ENCODE results near the gene KRT35.

Gene KRT35

DNA sequence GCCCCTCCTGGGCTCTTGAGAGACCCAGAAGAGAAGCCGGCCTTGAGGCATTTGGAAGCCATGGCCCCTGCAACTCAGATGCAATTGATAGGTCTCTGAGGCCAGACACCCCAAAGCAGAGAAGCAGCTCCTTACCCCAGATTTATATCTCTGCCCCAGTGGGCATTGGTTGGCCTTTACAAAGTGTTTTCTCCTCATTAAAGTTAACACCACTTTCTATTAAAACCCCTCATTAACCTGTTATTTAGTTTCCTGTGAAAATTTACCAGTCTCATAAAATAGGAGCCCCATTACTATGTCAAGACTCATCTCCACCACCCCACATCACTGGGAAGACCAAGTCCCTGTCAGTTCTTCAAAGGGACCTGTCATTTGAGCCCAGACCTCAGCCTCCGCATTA, at the start of gene KRT35:
KRT35 (minus strand) TSS at position 116 of the 400 bp plus-strand sequence; CDS start at position 62, 54 bp downstream.
- no peak for DNase-seq (ENCODE audit: low read depth in 2 of 2)

DNA sequence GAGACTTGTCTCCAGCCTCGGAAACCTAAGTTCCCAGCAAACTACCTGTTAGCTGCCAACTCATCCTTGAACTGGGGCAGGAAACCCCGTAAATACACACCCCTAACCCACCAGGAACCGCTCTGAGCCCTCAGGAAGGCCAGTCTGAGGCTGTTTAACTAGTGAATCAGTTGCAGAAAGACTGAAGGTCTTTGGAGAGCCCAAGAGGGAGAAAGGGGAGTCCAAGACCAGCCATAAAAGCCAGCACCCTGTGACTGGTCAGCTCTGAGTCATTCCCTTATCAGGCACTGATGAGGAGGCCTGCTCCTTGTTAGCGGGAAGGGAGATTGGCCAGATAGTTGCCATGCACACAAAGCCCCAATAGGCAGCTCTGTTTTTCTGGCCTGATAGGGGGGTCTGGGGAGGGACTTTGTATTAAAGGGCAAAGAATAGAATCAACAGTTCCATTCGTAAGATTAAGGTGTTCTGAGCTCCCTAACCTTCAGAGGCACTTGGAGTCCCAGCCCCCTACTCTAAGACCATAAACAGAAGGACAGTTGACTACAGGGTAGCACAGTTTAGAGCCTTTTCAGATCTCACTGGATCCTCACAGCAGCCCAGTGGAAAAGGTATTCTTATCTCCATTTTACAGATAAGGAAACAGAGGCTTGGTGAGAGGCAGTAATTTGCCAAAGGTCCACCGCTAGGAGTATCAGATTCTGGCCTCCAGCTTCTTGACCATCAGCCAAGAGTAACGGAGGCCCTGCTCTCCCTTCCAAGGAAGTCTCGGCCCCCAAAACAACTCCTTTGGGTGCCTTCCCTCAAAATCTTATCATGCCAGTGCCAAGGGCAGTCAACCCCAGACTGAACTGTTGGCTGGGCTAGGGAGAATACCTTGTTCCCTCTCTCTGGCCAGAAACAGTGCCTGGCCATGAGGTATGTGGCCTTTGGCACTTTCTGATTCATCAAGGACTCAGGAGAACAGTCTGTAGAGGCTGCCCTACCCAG, 49.4 kb upstream of the KRT35 start:
- DNase-seq (ENCODE audit: low read depth in 2 of 2) = no peak

DNA sequence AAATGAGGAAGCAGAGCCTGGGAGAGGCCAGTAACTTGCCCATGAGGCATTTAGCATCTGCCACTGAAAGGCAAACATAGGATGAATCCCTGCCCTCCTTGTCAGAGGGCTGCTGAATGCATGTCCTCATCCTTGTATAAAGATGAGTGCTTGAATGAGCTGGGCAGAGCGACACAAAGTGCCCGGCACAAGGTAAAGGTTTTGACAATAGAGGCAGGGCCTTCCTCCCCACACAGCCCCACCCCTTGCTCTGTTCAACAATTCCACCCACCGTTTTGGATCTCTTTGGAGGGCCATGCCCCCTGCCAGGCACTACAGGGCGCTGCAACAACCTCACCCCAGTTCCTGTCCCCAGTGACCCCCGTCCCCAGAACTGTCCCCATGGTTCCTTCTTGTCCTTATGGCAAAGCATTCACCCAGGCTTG, 48.6 kb upstream of the KRT35 start:
- no peak for DNase-seq (ENCODE audit: low read depth in 2 of 2)

DNA sequence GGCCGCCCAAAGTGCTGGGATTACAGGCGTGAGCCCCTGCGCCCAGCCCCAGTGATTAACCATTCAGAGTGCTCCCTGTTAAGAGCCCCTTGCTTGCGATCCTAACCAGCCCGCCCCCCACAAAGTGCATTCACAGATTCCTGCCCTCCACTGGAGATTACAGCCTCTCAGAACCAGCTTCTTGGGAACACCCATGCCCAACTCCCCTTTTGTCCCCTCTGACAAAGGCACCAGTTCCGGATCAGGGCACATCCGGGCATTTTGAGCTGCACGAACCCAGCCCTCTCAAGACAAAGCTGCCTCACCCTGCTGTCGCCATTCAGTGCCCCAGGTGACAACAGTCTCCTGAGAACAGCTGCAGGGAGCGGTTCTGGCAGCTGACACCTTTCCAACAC, 48.0 kb upstream of the KRT35 start:
- DNase-seq (ENCODE audit: low read depth in 2 of 2) = no peak

DNA sequence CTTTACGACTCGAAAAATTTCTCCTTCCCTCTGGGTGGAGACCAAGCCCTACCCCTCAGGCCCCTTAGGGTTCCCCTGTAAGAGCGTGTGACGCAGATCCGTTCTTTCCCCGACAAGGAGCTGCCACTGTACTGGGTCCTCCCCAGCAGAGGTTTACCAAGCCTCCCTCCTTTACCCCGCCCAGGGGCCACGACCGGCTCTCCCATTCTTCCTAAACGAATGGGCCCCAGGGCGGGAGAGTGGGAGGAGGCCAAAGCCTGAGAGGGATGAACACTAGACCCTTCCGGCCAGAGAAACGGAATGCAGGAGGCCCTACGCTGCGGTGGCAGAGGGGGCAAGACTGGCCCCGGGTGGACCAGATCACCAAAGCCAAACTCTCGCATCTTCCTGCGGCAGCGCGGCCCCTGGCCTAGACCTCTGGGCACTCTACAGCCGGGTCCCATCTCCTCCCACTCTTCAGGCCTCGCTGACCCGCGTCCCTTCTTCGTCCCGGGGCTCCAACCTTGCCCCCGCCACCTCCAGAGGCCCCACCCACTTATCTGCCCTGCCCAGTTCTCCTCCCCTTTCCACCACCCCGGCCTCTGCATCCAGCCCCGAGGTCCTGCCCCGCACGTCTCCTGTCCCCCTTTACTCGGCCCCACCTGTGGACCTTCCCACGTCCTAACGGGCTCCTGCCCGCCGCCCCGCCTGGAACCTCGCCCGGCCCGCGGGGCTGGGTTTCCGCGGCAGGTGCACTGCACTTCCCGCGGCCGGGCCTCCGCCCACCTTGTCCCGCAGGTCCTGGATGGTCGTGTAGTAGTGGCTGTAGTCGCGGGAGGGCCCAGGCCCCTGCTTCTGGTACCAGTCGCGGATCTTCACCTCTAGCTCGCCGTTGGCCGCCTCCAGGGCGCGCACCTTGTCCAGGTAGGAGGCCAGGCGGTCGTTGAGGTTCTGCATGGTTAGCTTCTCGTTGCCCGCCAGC, 46.4 kb upstream of the KRT35 start:
- no peak for DNase-seq (ENCODE audit: low read depth in 2 of 2)

DNA sequence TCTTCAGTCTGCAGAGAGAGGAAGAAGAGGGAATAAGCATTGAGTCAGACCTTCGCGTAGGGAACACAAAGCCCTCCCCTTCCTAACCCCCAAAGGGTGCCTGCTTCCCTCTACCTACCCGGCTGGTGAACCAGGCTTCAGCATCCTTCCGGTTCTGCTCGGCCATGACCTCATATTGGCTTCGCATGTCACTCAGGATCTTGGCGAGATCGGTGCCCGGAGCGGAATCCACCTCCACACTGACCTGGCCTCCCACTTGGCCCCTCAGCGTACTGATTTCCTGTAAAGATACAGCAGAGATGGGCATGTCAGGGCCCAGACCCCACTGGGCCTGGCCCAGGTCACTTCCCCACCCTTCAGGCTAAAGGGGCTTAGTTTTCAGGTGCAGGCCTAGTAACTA, 43.3 kb upstream of the KRT35 start:
- no peak for DNase-seq (ENCODE audit: low read depth in 2 of 2)

DNA sequence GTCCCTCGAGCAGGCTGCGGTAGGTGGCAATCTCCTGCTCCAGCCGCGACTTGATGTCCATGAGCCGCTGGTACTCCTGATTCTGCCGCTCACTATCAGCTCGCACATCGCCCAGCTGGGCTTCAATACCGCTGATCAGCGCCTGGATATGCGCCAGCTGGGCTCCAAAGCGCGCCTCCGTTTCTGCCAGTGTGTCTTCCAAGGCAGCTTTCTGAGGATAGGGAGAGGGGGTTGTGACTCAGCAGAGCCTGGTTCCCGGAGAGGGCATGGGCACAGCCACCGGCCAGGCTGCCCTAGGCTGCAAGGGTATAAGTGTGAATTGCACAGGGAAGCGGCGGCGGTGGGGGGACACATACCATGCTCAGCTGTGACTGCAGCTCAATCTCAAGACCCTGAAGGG, 42.8 kb upstream of the KRT35 start:
- no peak for DNase-seq (ENCODE audit: low read depth in 2 of 2)

DNA sequence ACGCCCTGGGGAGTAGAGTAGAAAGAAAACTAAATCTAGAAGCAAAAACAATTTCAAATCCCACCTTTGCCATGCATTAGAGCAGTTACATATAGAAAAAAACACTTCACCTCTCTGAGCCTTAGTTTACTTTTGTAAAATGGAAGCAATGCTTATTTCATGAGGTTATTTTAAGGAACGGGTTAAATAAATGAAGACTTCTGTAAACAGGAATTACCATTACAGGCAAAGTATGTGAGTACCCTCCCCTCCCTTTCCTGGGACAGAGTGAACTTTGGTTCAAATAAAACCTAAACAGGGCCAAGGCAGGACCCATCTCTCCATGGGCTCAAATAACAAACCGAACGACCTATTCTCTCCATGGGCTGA, 42.3 kb upstream of the KRT35 start:
- no peak for DNase-seq (ENCODE audit: low read depth in 2 of 2)

DNA sequence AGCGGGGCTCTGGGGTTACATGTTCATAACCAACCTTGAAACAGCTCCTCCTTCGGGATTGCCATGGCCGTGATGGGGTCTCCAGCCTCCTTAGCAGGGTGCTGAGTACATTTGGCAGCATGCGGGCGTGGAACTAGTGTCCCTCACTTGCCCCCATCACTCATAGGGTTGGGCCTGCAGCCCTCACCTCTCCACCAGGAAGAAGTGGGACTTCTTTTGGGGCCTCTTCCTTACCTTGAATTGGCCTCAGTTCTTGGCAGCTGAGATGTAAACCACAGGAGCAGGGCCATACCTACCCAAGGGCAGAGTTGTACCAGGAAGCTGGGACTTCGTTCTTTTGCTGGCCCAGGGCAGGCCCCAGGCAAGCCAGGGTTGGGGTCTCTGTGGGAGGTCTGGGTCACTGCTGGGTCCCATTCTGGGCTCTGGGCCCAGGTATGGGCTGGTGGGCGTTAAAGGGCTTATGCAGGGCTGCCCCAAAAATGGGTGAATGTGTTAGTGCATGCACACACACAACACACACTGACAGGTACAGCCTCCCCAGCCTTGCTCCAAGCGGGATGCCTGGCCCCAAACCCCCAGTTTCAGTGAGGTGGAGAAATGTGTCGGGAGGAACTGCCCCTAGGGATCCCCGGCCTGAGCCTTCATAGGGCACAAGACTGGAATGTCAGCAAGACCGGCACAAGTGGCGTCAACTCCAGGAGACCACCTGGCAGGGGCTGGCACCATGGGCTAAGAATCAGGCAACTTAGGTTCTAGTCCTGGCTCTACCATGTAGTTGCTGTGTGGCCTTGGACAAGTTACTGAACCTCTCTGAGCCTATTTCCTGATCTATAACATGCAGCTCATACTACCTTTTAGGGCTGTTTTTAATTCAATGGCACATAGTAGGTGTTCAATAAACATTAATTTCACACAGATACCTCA, 41.6 kb upstream of the KRT35 start:
- no peak for DNase-seq (ENCODE audit: low read depth in 2 of 2)

DNA sequence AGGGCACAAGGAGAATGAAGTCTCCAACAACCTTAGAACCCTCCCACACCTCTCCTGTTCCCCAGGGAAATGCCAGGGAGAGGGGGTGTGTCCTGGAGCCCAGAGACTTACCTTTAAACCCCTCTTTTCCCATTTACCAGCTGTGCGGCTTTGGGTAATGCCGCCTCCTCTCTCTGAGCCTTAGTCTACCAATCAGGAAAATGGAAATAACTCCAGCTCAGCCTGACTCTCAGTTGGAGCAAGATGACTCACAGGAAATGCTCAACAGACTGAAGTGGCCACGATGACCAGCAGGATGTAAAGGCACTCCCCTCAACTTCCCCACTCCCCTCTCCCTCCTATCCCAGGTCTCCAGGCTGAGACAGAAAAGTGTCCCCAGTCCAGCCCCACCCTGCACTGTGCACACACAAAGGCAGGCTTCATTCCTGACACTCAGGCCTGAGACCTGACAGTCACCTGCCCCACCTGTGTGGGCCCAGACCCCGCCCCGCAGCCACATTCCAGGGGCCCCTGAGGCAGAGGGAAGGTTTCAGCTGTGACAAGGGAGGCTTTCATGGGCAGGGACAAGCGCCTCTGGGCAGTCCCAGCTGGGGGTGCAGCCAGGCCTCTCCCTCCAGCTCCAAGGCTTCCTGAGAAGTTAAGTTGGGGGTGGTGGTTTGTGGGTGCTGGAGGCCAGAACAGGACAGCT, 40.8 kb upstream of the KRT35 start:
- no peak for DNase-seq (ENCODE audit: low read depth in 2 of 2)

DNA sequence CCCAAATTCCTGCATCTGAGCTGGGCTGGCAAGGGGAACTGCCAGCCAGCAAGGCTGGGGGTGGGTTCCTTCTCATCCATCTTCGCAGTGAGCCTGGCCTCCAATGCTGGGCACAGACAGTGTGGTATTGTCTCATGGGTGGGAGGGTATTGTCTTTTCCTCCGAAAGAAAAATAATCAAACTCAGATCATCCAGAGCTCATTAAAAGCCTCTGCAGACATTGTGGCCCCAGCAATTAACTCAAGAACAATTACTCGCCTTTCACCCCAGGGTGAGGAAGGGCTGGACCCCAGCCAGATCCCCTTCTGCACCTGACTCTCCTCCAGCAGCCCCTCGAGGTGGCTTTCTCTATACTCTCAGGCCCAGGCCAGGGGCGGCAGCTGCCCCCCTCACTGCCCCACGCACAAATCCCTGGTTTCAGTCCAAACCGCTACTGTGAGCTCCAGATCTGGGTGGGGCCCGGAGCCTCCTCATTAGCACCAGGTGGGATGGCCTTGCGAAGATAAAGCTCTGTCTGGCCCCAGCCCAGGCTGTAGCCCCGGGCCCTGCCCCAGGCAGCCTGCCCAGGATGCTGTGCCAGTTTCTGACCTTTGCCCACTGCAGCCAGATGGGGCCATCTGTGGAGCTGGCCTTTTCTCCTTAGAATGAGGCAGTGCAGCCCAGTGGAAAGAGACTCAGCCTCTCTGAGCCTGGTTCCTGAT, 40.0 kb upstream of the KRT35 start:
- DNase-seq (ENCODE audit: low read depth in 2 of 2) = no peak

DNA sequence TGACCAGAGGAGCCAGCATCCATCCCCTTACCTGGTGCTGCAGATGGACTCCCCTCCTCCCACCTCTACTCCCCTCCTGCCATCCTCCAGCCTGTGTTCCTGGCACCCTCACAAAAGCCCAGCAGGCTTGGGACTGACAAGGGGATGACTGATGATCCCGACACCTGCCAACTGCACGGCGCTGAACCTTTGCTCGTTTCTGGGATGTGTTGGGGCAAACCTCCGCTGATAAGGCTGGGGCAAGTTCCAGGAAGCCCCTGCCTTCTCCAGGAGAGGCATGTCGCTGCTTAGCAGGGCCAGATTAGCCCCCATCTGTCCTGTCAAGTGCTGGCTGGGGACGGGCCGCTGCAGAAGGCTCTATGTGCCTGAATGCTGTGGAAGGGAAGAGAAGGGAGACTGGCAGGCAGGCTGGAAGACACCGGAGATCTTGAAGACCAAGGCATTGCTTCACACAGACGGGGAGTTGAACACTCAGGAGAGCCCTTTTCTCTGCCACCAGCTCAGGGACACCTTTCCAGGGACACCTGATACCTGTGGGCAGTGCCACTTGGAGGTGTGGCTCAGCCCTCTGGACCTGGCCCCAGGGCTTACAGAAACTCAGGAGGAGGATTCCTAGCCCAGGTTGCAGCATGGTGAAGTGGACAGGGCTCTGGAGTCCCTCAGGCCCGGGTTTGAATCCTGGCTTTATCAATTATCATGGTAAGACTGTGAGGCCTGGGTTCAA, 38.7 kb upstream of the KRT35 start:
- no peak for DNase-seq (ENCODE audit: low read depth in 2 of 2)

DNA sequence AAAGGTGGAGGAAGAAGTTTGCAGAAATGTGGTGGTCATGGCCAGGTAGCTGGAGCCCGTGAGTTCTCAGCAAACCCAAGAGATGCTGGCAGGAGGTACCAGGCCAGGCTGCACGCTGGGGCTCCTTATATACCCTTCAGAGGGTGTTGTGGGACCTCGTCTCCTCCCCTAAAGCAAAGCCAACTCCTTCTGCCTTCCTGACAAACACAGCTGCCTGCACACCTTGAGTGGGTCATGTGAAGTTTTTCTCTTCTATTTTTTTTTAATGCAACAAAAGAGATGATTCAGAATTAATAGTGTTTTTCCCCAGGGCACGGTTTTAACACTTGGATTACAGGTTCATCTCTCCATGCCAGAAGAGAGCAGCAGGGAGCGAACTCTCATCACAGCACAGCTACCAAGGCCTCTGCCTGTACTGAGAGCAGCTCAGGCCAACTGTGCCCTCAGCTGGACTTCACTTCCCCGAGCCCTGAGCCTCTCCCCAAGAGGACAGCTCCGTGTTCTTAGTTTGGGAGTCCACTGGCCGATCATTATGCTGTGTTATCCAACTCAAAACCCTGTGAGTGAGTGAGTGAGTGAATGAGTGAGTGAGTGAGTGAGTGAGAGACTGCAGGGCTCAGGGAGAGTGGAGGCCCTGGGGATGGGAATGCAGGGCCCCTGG, 38.0 kb upstream of the KRT35 start, which contains the start of gene KRT15:
KRT15 (minus strand) TSS at position 102 of the 661 bp plus-strand sequence; CDS start at position 39, 63 bp downstream.
- DNase-seq (ENCODE audit: low read depth in 2 of 2) = no peak

DNA sequence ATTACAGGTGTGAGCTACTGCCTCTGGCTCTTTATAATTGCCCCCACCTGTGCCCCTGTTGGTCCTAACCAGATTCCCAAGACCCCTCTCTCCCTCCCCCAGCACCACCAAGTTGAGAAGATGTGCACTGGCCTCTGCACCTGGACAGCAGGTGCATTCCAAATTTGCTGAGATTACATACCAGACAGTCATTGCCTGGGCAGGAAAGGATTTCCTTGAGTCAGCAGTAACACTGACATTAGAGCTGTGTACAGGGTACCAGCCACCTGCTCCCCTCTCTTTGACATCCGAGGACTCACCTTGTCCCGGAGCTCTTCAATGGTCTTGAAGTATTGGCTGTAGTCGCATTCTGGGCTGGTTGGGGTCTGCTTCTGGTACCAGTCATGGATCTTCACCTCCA, 37.1 kb upstream of the KRT35 start:
- DNase-seq (ENCODE audit: low read depth in 2 of 2) = no peak

DNA sequence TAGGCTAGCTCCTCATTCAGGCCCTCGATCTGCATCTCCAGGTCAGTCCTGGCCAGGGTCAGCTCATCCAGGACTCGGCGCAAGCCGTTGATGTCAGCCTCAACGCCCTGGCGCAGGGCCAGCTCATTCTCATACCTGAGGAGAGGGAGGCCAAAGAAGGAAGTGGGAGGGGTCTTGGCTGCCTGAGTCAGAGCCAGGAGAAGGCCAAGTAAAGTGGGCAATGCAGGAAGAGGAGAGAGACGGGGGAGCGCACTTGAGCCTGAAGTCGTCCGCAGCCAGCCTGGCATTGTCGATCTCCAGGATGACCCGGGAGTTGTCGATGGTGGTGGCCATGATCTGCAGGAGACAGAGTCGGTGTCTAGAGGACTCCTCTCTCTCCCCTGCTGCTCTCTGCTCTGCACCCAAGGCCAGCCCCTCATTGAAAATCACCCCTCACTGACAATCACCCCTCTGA, 35.9 kb upstream of the KRT35 start:
- no peak for DNase-seq (ENCODE audit: low read depth in 2 of 2)

DNA sequence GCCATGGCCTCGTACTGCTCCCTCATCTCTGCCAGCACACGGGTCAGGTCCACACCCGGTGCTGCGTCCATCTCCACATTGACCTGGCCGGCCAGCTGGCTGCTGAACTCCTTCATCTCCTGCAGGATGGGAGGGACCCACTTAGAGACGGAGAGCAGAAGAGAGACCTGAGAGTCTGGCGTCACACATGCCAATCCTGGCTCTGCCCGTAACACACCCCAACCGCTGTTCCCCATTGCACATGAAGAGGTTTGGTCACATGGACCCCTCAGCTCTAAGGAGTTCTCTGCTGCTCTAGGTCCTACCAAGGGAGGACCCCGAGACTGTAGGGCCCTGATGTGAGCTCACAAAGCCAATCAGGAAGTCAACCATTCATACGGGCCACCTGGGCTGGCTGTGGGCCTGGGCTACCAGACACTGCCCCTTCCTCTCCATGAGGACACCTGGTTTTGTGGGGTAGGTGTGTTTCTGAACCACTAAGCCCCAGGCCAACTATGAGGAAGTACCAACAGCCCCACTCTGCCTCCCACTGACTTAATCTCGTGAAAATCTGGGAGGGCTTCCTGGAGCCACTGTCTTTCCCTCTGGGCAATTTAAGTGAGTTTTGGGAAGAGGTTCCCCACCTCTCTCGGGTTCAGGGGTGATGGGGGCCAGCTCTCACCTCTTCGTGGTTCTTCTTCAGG, 35.3 kb upstream of the KRT35 start:
- DNase-seq (ENCODE audit: low read depth in 2 of 2) = no peak

DNA sequence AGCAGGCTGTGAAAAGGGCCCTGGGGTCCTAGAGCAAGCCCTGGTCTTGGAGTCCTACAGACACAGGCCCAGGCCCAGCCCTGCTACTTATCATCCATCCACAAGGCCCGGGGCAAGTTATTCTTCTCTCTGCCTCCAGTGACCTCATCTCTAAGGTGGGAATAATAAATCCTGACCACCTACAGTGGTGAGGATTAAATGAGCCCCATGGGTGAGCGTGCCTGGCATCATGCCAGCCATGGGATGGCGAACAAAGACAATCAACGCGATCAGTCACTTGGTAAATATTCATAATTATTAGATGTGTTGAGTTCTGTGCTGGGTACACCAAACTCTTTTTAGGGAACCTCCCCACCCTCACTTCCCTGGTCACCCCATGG, 32.2 kb upstream of the KRT35 start:
- DNase-seq (ENCODE audit: low read depth in 2 of 2) = no peak

DNA sequence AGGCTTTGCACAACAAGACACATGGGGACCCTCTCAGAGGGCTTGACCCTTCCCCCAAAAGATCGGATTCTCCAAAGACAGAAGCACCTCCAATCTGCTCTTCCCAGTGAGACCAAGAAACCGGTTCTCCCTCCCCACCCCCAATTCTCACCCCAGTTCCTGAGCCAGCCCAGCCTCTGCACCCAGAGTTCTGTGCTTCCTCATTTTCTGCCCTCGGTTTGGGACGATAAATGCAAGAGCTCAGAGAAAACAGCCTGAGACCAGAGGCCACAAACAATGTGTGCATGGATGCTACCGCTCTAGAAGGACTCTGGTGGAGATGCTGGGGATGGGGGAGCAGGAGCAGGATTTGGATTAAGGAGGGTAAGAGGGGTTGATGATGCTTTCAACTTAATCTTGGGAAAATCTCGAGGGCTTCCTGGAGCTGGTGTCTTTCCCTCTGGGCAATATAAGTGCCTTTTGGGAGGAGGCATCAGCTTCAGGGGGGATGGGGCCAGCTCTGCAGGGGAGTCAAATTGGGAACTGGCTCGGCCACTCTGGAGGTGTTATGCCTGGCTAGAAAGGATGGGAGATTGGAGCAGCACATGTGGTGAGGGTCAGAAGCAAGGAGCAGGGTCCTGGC, 31.7 kb upstream of the KRT35 start:
- no peak for DNase-seq (ENCODE audit: low read depth in 2 of 2)
